Muscle of back (tissue), 11 donors: Measurements from ENCODE around the gene PODXL2. TPM values are rescaled to one million over a fixed set of nuclear protein-coding genes. Genes with fewer than 3 reads are reported as not detected.

Experiments used
- DNase-seq, 3 donors: peaks; one replicate each; pipeline versions ENCODE4 v3.0.0 to v3.0.0-alpha.2; 2013
- polyA plus RNA-seq, 10 donors: library from polyadenylated mRNA; unstranded; fragments of 120-200 nt; gene quantifications; one replicate each; pipeline ENCODE4 v1.2.1, GENCODE V29; 2013; ENCODE audit not compliant: insufficient read length in 10 of 10

Gene PODXL2
- polyA plus RNA-seq, 10 donors: 4.6 to 9.7 (median 6.1) TPM

GRCh38 chr3:127625821-127626220, 3.2 kb upstream of the PODXL2 start:
- peak in 1 of 3 donors; percentile 22 for DNase-seq

GRCh38 chr3:127628426-127628787, 578 bp upstream of the PODXL2 start:
- DNase-seq: no peak

DNA sequence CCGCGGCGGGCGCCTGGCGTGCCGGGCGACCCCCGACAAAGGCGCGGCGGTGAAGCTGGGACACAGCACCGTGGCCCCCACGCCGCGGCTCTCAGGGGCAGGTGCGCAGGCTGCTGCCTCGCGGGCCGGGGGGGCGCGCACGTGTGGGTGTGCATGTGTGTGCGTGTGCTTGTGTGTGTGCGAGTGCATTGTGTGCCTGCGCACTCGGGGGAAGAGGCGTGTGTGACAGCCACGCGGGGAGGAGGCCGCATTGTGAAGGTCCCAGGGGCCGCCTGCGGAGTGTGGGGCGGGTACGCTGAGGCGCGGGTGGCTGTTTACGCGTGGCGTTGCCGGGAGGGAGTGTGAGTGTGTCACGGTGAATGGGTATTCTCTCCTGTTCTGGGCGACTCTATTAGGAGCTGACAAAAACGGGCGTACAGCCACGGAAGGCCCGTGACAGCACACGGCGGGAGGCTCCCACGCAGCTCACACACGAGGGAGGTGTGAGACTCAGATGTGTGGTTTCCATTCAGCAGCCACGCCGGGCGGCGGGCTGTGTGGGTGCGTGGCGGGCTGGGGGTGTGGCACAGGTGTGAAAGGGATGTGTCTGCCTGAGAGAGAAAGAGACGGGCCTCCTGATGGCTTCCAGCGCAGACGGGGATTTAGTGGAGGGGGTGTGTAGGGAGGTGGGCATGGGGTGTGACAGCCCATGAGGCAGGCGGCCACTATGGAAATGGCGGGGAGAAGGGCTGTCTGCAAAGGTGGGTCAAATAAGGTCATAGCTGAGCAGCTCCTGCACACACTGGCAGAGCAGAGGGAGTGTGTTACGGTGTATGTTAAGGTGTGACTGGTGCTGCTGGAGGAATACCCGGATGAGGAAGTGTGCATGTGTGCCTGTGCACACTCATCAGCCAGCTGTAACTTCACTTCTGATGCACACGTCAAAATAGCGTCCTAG, 750 bp downstream of the PODXL2 start:
- DNase-seq: peak in 1 of 3 donors; percentile 52

DNA sequence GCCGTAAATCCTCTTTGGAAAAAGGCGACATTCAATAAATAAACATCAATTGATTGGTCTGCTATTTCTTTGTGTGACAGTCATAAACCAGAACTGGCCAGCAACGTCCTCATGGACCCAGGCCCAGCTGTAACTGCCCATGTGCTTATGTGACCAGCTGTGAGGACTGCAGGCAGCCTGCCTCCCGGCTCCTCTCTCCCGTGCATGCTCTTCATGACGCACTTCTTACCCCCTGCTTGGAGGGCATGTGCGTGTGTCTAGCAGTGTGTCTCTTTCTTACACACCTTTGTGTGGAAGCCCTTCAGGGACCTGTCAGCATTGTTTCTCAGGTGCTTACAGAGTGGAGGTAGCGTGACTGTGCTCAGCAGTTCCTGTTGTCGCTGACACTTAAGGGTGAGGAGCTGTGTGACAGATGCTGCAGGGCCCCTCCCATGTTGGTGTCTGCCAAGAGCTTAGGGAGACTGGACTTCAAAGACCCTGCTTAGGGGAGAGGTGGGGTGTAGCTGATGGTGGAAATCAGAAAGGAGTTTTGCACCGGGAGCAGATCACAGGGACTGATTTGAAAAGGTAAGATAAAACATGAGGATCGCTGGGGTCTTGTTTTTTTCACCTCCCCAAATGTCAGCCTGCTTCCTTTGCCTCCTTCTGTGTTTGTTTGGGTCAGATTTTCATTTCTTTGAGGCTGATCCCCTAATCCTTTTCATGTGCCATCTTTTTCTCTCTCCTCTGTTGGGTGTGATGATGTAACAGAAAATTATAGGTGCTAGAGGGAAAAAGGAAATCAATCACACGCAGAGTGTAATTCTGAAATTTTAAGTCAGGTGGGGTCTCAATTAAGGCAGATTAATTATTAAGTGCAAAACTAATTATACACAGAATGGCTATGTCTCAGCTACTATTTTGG, 2.1 kb downstream of the PODXL2 start:
- no peak for DNase-seq

- peak in 2 of 3 donors; percentile 44 to 61 for DNase-seq
Observed at GRCh38 chr3:127632035-127632820, 3.2 kb downstream of the PODXL2 start.

- no peak for DNase-seq
Observed at GRCh38 chr3:127634653-127635052, 5.7 kb downstream of the PODXL2 start.

DNA sequence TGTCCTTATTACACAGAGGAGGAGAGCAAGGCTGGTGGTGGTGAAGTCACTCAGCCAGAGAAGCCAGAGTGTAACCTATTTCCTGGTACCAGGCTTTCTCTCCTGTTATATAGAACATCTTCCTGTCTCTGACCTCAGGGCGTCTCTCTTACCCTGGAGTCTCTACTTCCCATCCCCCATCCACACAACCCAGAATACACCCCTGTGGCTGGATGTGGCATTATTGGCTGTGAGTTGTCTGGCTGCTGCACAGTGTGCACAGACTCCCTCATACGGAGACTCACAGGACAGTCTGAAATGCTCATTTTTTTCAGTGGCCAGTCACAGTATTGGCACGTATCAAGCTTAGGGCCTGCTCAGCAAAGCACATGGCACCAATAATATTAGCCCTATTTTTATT, 8.6 kb downstream of the PODXL2 start:
- no peak for DNase-seq

DNA sequence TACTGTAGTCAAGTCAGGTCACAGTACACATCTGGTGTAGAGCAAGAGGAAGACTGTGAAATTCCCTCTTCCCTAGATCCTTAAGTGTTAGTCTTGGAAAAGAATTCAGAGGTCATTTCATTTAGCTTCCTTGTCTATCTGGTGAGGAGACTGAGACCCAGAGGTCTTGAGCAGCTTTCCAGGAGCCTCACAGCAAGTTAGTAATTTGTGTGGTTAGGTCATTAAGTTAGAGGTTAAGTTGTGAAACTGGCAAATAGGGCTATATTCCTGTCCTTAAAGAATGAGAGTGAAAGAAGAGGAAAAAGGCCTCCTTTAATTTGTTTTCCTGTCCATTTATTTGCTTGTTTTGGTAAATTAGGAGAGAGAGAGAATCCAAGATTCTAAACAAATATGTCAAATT, 9.0 kb downstream of the PODXL2 start:
- no peak for DNase-seq

DNA sequence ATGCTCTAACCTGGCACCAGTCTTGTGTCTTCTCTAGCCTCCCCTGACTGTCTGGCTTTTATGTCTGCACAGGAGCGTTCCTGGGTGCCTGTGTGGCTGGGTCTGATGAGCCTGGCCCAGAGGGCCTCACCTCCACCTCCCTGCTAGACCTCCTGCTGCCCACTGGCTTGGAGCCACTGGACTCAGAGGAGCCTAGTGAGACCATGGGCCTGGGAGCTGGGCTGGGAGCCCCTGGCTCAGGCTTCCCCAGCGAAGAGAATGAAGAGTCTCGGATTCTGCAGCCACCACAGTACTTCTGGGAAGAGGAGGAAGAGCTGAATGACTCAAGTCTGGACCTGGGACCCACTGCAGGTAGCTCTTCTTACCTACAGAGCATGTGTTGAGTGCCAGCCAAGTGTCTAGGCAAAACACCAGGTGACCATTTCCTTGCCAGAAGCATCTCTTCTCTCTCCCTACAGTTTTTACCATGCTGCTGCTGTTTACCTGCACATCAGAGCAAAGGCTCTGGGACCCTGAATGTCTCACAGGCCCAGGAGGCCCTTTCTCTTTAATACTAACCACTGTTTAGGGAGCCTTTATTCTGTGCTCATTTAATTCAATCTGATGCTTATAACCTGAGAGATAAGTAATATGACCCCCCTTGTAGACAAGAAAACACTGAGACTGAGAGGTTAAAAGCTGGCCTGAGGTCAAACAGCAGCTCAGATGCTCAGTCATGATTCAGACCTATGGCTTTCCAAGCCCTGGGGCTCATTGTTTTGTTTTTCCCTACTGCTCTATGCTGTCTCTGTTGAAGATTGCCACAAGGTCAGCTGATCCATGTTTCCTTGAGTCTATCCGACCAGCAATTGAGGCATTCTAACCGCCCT, 10.4 kb downstream of the PODXL2 start:
- no peak for DNase-seq

DNA sequence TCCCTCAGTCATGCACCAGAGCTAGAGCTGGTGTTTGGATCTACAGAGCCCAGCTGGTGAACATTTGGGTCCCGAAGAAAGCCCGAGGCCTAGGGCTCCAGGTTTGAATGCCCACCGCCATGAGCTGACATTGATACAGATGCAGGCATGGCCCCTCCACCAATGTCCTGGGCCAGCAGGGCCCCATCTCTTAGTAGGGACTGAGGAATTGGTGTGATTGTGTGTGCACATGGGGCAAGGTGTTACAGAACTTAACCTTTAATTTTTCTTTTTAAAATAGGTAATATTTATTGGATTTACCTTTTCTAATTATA, 11.0 kb downstream of the PODXL2 start:
- no peak for DNase-seq

DNA sequence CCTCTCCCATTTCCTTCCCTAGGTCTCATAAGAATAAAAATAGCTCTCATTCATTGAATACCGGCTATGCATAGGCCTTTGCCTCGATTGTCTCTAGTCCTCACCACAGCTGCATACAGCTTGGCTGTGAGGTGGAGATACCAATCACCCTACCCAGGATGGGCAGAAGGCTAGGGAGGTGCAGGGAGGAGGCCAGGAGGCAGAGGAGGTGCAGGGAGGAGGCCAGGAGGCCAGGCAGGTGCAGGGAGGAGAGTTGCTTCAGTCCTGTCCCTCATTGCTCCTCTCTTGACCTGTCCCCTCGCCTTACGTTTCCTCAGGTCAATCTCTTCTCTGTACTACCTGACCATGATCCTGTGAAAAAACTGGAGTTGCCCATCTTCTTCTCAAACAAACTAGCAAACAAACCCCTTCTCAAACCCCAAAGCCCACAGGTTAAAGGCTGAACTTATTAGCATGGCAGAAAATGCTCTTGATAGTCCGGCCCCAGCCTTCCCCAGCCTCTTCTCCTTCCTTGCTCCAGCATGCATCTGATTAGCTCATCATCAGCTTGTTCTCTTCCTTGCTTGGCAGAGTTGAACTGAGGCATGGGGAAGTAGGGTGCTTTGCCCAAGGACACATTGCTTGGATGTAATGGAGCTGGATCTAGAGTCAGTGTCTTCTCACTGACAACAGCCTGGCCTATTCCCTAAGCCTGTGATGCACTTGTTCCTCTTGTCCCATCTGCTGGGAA, 15.8 kb downstream of the PODXL2 start:
- no peak for DNase-seq

DNA sequence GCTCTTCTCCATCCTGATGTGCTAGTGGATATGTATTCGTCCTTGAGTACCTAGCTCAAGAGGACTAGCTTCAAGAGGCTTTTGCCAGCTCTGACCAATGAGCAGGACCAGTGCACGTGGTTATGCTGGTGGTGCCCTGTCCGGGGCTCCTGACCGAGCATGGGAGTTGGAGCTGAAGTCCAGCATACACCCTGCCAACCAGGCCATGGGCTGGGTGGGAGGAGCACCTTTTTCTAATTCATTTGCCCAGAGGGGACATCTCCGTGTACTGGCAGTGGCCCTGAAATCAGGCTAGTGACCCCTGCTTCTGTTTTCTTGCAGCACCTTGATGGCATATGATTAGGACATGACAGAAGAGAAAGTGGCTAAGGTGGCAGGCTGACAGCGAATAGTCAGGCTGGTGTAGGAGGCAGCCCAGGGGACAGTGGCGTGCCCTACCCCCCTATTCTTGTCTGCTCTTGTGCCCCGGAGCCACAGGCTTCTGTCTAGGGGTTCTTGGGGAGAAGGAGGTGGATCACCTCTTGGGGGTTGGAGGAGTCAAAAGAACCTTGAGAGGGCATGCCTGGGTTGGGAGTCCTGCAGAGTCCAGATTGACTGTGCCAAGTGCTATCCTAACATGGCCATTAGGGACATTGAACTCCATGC, 16.5 kb downstream of the PODXL2 start:
- no peak for DNase-seq

GRCh38 chr3:127646501-127647046, 17.6 kb downstream of the PODXL2 start:
- DNase-seq: no peak

DNA sequence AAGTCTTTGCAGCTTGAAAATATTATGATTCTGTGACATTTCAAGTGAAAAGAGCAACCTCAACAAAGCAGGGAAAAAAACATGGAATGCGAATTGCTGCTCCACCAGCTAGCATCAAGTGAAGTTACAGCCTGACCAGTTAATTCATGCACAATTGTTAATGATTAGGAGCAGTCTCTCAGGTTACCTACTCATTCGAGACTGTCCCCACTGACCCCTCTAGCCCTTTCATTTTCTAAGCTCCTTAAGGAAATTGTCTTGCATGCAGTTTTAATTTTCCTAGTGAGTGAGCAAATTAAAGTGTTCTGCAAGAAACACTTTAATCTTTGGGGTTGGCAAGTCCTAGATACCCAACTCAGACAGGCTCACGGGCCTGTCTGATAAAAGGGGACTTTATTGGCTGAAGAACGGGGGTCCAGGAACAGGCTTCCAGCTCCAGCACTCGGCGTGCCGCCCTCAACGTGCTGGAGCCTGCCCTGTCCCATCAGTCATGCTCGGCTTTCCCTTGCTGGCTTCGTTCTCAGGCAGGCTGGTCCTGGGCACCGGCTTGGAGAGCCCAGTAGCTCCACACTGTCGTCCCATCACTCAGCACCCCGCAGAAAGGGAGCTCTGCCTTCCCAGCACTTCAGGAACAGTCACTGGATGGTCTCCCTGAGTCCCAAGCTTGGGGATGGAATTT, 18.3 kb downstream of the PODXL2 start:
- DNase-seq: no peak

GRCh38 chr3:127647845-127648204, 18.8 kb downstream of the PODXL2 start:
- no peak for DNase-seq

DNA sequence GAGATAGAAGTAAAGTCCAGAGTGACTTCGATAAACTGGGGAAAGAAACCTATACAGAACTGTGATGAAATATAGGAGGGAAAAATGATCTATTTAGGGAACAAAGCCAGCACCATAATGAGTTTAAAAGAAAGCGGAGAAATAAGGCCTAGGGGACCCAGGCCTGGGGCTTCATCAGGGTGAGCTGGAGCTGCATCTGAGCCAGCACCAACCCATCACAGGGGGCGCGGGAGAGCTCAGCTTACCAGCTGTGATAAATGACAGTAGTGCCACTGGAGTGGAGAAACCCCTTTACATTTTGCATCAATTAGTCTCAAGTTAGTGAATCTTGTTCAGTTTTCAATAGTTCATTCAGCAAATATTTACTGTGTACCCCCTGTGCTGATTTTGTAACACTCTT, 21.3 kb downstream of the PODXL2 start:
- DNase-seq: no peak

GRCh38 chr3:127651516-127652172, 22.7 kb downstream of the PODXL2 start:
- no peak for DNase-seq

GRCh38 chr3:127652246-127652995, 23.4 kb downstream of the PODXL2 start:
- peak; percentile 47 to 77 (median 70) for DNase-seq
